Measurements from ENCODE around the gene C10orf53. TPM values are rescaled to one million over a fixed set of nuclear protein-coding genes. Genes with fewer than 3 reads are reported as not detected.

The C10orf53 gene
- polyA plus RNA-seq, 4 donors, result not detected

- peaks cover 0 to 3% (median 0%) of the 10 kb centered on the region in 3 donors for H3K27me3 ChIP-seq (ENCODE audit: control insufficient read depth in 3 of 3, insufficient read depth in 3 of 3, low read length in 3 of 3)
- no peak for FAIRE-seq
- H3K4me1 ChIP-seq (ENCODE audit: control insufficient read depth in 3 of 3, insufficient read depth in 2 of 3, low read depth in 1 of 3, low read length in 2 of 3), result peaks cover 0 to 16% (median 3%) of the 10 kb centered on the region in 3 donors
- DNase-seq, result no peak
- WGBS, 3 donors, result 80 to 89% (median 85%) methylated on average over 9 of the region's 9 CpGs
- H3K36me3 ChIP-seq (ENCODE audit: control insufficient read depth in 3 of 3, insufficient read depth in 2 of 3, low read depth in 1 of 3, low read length in 3 of 3), result no peaks in the 10 kb centered on the region
- no peak overlapping the region for H3K27ac ChIP-seq (ENCODE audit: low read depth in 1 of 3, low read length in 2 of 3)
- no peak overlapping the region for H3K4me3 ChIP-seq (ENCODE audit: low read depth in 1 of 3, low read length in 3 of 3)
- peaks cover 0 to 5% of the 10 kb centered on the region in 2 donors for H3K9me3 ChIP-seq (ENCODE audit: control insufficient read depth in 2 of 2, insufficient read depth in 1 of 2, low read depth in 1 of 2, low read length in 1 of 2)
Measured at GRCh38 chr10:49656845-49657493, 22.5 kb upstream of the C10orf53 start.

GRCh38 chr10:49657606-49658005, 21.8 kb upstream of the C10orf53 start:
- no peak overlapping the region for H3K27ac ChIP-seq (ENCODE audit: low read depth in 1 of 3, low read length in 2 of 3)
- no peak for DNase-seq
- peaks cover 0 to 5% of the 10 kb centered on the region in 2 donors for H3K9me3 ChIP-seq (ENCODE audit: control insufficient read depth in 2 of 2, insufficient read depth in 1 of 2, low read depth in 1 of 2, low read length in 1 of 2)
- peaks cover 0 to 3% (median 0%) of the 10 kb centered on the region in 3 donors for H3K27me3 ChIP-seq (ENCODE audit: control insufficient read depth in 3 of 3, insufficient read depth in 3 of 3, low read length in 3 of 3)
- no peak for FAIRE-seq
- H3K4me3 ChIP-seq (ENCODE audit: low read depth in 1 of 3, low read length in 3 of 3), result no peak overlapping the region
- WGBS, 3 donors, result 79 to 90% (median 86%) methylated on average over 1 of the region's 1 CpG
- no peaks in the 10 kb centered on the region for H3K36me3 ChIP-seq (ENCODE audit: control insufficient read depth in 3 of 3, insufficient read depth in 2 of 3, low read depth in 1 of 3, low read length in 3 of 3)
- H3K4me1 ChIP-seq (ENCODE audit: control insufficient read depth in 3 of 3, insufficient read depth in 2 of 3, low read depth in 1 of 3, low read length in 2 of 3), result peaks cover 0 to 11% (median 2%) of the 10 kb centered on the region in 3 donors

DNA sequence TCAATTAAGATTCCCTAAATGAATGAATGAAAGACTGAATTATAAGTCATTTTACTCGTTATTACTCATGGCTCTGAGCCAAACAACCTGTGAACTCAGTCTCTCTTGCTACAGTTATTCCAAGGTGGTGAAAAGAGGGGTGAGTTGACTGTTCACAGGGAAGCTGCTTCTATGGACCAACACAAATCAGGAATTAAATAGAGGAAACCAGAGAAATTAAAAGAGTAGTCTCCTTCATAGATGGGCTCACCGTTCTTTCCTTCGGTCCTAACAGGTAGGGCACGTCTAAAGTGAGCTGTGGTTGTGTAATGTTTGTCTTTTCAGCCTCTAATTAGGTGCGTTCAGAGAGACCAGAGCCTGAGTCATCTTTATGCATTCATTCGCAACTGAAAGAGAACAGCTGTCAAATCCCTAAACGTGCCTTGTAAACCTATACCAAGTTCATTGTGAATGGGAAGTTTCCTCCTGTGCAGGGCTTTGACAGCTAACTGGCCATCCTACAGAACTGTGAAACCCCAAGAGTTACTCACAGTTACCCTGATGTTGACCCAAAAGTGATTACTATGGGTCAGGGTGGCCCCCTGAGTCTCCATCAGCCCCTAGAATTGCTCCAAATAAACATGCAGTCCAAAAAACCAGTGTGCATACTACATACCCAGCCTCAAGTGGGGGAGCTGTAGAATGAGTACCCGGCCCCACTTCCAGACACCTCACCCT, 18.2 kb upstream of the C10orf53 start:
- FAIRE-seq, result no peak

GRCh38 chr10:49662169-49662830, 17.2 kb upstream of the C10orf53 start:
- no peak for FAIRE-seq

More for the DNA sequence above, 18.2 kb upstream of the C10orf53 start:
- 19 to 41% (median 34%) methylated on average over 8 of the region's 8 CpGs for WGBS, 3 donors
- Histone ChIP-seq H3K4me3 (ENCODE audit: low read depth in 1 of 3, low read length in 3 of 3) (no peak overlapping the region), H3K9me3 (ENCODE audit: control insufficient read depth in 2 of 2, insufficient read depth in 1 of 2, low read depth in 1 of 2, low read length in 1 of 2) (peaks cover 0 to 5% of the 10 kb centered on the region in 2 donors), H3K36me3 (ENCODE audit: control insufficient read depth in 3 of 3, insufficient read depth in 2 of 3, low read depth in 1 of 3, low read length in 3 of 3) (no peaks in the 10 kb centered on the region), H3K4me1 (ENCODE audit: control insufficient read depth in 3 of 3, insufficient read depth in 2 of 3, low read depth in 1 of 3, low read length in 2 of 3) (peaks cover 0 to 5% (median 0%) of the 10 kb centered on the region in 3 donors), H3K27ac (ENCODE audit: low read depth in 1 of 3, low read length in 2 of 3) (no peak overlapping the region), H3K27me3 (ENCODE audit: control insufficient read depth in 3 of 3, insufficient read depth in 3 of 3, low read length in 3 of 3) (no peaks in the 10 kb centered on the region)
- peak in 1 of 2 donors; percentile 50 for DNase-seq

DNA sequence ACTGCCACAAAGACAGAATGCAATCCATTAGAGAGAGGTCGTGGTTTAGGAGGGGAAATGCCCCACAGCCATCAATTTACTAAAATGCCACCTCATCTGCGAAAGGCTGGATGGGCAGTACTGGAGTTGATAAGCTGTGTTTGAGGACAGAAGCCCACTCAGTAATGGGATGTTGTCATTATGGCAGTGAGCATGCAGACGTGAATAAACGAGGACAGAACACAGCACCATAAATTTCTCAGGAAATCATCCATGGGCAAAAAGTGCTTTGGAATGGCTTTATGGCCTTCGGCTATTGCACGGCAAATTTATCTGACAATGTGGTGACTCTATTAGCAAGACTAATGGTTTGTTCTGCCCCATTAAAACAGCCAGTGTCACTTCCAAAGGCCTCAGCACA, 15.9 kb upstream of the C10orf53 start:
- FAIRE-seq (no peak), DNase-seq (no peak)
- H3K9me3 ChIP-seq (ENCODE audit: control insufficient read depth in 2 of 2, insufficient read depth in 1 of 2, low read depth in 1 of 2, low read length in 1 of 2), result peaks cover 0 to 5% of the 10 kb centered on the region in 2 donors
- no peaks in the 10 kb centered on the region for H3K36me3 ChIP-seq (ENCODE audit: control insufficient read depth in 3 of 3, insufficient read depth in 2 of 3, low read depth in 1 of 3, low read length in 3 of 3)
- H3K4me1 ChIP-seq (ENCODE audit: control insufficient read depth in 3 of 3, insufficient read depth in 2 of 3, low read depth in 1 of 3, low read length in 2 of 3), result peaks cover 0 to 11% (median 0%) of the 10 kb centered on the region in 3 donors
- WGBS, 3 donors, result 74 to 79% (median 78%) methylated on average over 6 of the region's 6 CpGs
- no peaks in the 10 kb centered on the region for H3K27me3 ChIP-seq (ENCODE audit: control insufficient read depth in 3 of 3, insufficient read depth in 3 of 3, low read length in 3 of 3)
- no peak overlapping the region for H3K4me3 ChIP-seq (ENCODE audit: low read depth in 1 of 3, low read length in 3 of 3)
- H3K27ac ChIP-seq (ENCODE audit: low read depth in 1 of 3, low read length in 2 of 3), result no peak overlapping the region

More at GRCh38 chr10:49662169-49662830, 17.2 kb upstream of the C10orf53 start:
- Histone ChIP-seq H3K9me3 (ENCODE audit: control insufficient read depth in 2 of 2, insufficient read depth in 1 of 2, low read depth in 1 of 2, low read length in 1 of 2) (peaks cover 0 to 5% of the 10 kb centered on the region in 2 donors), H3K4me3 (ENCODE audit: low read depth in 1 of 3, low read length in 3 of 3) (no peak overlapping the region), H3K27me3 (ENCODE audit: control insufficient read depth in 3 of 3, insufficient read depth in 3 of 3, low read length in 3 of 3) (no peaks in the 10 kb centered on the region), H3K27ac (ENCODE audit: low read depth in 1 of 3, low read length in 2 of 3) (no peak overlapping the region), H3K36me3 (ENCODE audit: control insufficient read depth in 3 of 3, insufficient read depth in 2 of 3, low read depth in 1 of 3, low read length in 3 of 3) (no peaks in the 10 kb centered on the region), H3K4me1 (ENCODE audit: control insufficient read depth in 3 of 3, insufficient read depth in 2 of 3, low read depth in 1 of 3, low read length in 2 of 3) (peaks cover 0 to 11% (median 0%) of the 10 kb centered on the region in 3 donors)
- DNase-seq, result no peak
- WGBS, 3 donors, result 87 to 90% (median 90%) methylated on average over 15 of the region's 15 CpGs

DNA sequence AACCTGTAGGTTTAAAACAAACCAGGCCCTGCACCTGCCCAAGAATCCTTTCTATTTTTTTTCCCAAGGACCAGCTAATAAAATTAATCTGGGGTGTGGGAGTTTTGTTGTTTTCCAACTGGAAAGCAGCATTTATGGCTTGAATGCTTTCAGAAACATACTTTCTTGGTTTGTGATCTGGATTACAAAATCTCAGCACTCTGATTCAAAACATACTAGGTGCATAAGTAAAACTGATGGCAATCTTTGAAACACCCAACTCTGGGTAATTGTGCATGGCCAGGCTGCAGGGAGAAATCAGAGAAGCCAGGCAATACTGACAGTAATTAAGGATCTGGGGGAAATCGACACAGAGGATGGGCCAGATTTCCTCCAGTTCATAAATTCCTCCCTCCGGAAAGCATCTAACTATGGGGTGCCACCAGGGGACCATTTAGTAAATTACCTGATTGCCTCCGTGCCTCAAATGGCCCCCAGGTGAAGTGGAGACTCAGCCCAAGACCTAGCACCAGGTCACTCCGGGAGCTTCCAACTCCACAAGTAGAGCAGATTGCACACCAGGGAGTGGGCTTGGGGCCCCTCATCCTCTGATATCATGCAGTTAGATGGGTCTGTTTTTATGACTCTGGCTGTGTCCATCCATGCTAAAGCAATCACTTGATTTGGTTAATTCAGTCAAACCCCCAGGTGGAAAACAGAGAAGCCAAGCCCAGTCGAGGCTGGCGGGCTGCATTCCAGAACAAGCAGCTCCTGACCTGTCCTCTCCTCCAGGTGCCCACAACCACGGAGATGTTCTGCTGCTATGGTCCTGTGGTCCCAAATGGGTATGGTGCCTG, 15.2 kb upstream of the C10orf53 start:
- FAIRE-seq, result no peak
- WGBS, 3 donors, result 85 to 88% (median 85%) methylated on average over 7 of the region's 7 CpGs
- Histone ChIP-seq H3K4me1 (ENCODE audit: control insufficient read depth in 3 of 3, insufficient read depth in 2 of 3, low read depth in 1 of 3, low read length in 2 of 3) (peaks cover 0 to 11% (median 0%) of the 10 kb centered on the region in 3 donors), H3K27me3 (ENCODE audit: control insufficient read depth in 3 of 3, insufficient read depth in 3 of 3, low read length in 3 of 3) (no peaks in the 10 kb centered on the region), H3K4me3 (ENCODE audit: low read depth in 1 of 3, low read length in 3 of 3) (no peak overlapping the region), H3K9me3 (ENCODE audit: control insufficient read depth in 2 of 2, insufficient read depth in 1 of 2, low read depth in 1 of 2, low read length in 1 of 2) (peaks cover 0 to 5% of the 10 kb centered on the region in 2 donors), H3K36me3 (ENCODE audit: control insufficient read depth in 3 of 3, insufficient read depth in 2 of 3, low read depth in 1 of 3, low read length in 3 of 3) (no peaks in the 10 kb centered on the region), H3K27ac (ENCODE audit: low read depth in 1 of 3, low read length in 2 of 3) (no peak overlapping the region)
- DNase-seq, result no peak

GRCh38 chr10:49664842-49665355, 14.6 kb upstream of the C10orf53 start:
- no peak for DNase-seq
- Histone ChIP-seq H3K4me1 (ENCODE audit: control insufficient read depth in 3 of 3, insufficient read depth in 2 of 3, low read depth in 1 of 3, low read length in 2 of 3) (peaks cover 0 to 11% (median 0%) of the 10 kb centered on the region in 3 donors), H3K9me3 (ENCODE audit: control insufficient read depth in 2 of 2, insufficient read depth in 1 of 2, low read depth in 1 of 2, low read length in 1 of 2) (no peaks in the 10 kb centered on the region), H3K4me3 (ENCODE audit: low read depth in 1 of 3, low read length in 3 of 3) (no peak overlapping the region), H3K27ac (ENCODE audit: low read depth in 1 of 3, low read length in 2 of 3) (no peak overlapping the region), H3K36me3 (ENCODE audit: control insufficient read depth in 3 of 3, insufficient read depth in 2 of 3, low read depth in 1 of 3, low read length in 3 of 3) (no peaks in the 10 kb centered on the region), H3K27me3 (ENCODE audit: control insufficient read depth in 3 of 3, insufficient read depth in 3 of 3, low read length in 3 of 3) (no peaks in the 10 kb centered on the region)
- no peak for FAIRE-seq
- 75 to 85% (median 79%) methylated on average over 4 of the region's 4 CpGs for WGBS, 3 donors
